ENCODE results near the gene MUC4.
"Not testable (repeated sequence)": the region's sequence is repeated elsewhere in the genome, so short reads cannot be mapped to it uniquely, and the experiment has no call there.

DNA sequence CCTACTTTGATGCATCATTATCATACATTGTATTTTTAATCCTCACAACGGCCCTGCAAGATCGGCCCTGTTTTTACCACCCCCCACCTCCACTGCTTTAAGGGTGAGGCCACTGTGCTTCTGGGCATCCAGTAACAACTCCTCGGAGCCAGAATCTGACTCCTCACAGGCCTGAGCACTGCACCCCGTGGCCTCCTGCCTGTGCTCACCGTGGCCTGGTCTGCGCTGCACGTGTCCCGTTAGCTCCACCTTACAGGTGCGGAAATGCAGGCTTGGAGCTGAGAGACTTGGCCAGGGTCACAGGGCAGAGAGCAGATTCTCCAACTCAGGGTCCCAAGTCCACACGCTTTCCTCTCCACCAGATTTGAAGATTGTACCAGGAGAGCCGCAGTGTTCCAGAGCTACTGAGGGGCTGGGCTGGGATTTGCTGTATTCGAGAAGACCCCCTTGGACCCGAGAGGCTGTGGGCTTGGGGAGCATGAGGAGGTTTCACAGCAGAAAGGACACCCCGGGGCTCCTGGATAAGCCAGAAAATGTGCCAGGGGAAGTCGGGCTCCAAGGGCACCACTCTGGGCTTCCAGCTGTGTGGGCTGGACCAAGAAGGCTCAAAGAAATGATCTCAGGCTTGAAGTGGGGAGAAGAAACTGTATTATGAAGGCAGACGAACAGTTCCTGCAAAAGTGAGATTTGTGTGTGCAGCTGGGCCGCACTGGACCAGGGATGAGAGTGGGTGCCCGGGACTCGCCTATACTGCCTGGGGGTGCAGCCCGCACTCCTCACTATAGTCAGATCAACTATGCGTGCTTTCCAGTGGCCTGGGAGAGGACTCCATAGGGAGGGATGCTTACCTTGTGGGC is 89.4 kb downstream of the MUC4 start:
- not testable (repeated sequence) for TF ChIP-seq POLR2A (IDR thresholded peaks at IDR 0.05)
- TF ChIP-seq, protein P1, sequence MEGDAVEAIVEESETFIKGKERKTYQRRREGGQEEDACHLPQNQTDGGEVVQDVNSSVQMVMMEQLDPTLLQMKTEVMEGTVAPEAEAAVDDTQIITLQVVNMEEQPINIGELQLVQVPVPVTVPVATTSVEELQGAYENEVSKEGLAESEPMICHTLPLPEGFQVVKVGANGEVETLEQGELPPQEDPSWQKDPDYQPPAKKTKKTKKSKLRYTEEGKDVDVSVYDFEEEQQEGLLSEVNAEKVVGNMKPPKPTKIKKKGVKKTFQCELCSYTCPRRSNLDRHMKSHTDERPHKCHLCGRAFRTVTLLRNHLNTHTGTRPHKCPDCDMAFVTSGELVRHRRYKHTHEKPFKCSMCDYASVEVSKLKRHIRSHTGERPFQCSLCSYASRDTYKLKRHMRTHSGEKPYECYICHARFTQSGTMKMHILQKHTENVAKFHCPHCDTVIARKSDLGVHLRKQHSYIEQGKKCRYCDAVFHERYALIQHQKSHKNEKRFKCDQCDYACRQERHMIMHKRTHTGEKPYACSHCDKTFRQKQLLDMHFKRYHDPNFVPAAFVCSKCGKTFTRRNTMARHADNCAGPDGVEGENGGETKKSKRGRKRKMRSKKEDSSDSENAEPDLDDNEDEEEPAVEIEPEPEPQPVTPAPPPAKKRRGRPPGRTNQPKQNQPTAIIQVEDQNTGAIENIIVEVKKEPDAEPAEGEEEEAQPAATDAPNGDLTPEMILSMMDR (IDR thresholded peaks at IDR 0.05) = not testable (repeated sequence)
